HG02623 (cell line): ENCODE measurements around the gene PTPN12.
A peak's percentile ranks its signal among the peaks of the same experiment; 100 is the strongest.

ENCODE experiments used
- ATAC-seq: cut with Tn5 transposase; IDR thresholded peaks from one replicate; pipeline ENCODE4 v1.9.1; 2021; ENCODE audit warnings: moderate library complexity; ENCODE audit not compliant: unreplicated experiment

Gene PTPN12

GRCh38 chr7:77658928-77659327 is 121.8 kb downstream of the PTPN12 start:
- no peak for ATAC-seq

- ATAC-seq: no peak
These were observed 124.7 kb downstream of the PTPN12 start for GRCh38 chr7:77661816-77662215.

GRCh38 chr7:77662869-77663268 is 125.8 kb downstream of the PTPN12 start:
- ATAC-seq: no peak

- no peak for ATAC-seq
These were observed 127.6 kb downstream of the PTPN12 start for GRCh38 chr7:77664715-77665114.

- ATAC-seq: no peak
These were observed 128.1 kb downstream of the PTPN12 start for GRCh38 chr7:77665161-77665560.

- no peak for ATAC-seq
These were observed 130.5 kb downstream of the PTPN12 start for GRCh38 chr7:77667459-77668086.

- peak; percentile 68 for ATAC-seq
These were observed 137.8 kb downstream of the PTPN12 start for GRCh38 chr7:77674878-77675277.

- ATAC-seq: no peak
These were observed 142.5 kb downstream of the PTPN12 start for GRCh38 chr7:77679608-77680007.

- no peak for ATAC-seq
These were observed 143.2 kb downstream of the PTPN12 start for GRCh38 chr7:77680266-77680665.

GRCh38 chr7:77684030-77684429 is 146.9 kb downstream of the PTPN12 start:
- ATAC-seq: no peak

- no peak for ATAC-seq
These were observed 148.1 kb downstream of the PTPN12 start for GRCh38 chr7:77685233-77685632.

- ATAC-seq: no peak
These were observed 150.1 kb downstream of the PTPN12 start for GRCh38 chr7:77687100-77687746.

GRCh38 chr7:77687747-77688144 is 150.7 kb downstream of the PTPN12 start:
- ATAC-seq: peak; percentile 47
